HepG2 (cell line): Measurements from ENCODE around the gene ZC3H4. TPM values are rescaled to one million over a fixed set of nuclear protein-coding genes. Genes with fewer than 3 reads are reported as not detected.

Experiments used
- ATAC-seq: fragments of 200-7000 bp; cut with Tn5 transposase; 3 replicates; pipeline ENCODE4 v1.9.1; 2020; ENCODE audit warnings: mild to moderate bottlenecking, moderate library complexity
- BruUV-seq: library from RNA; stranded (reverse); fragments of 400-500 nt; replicated peaks from 2 replicates; lab custom pipeline; 2021; lab: Mats Ljungman, UMichigan
- CTCF ChIA-PET: fragments of 300-600 bp; formaldehyde crosslinking; extraction: SDS; loops from one replicate; lab custom pipeline; 2021; ENCODE audit warnings: low total read pairs, inconsistent platforms, low intra/inter-chr PET ratio; lab: Yijun Ruan, JAX
- POLR2A ChIA-PET: fragments of 350-600 bp; sonication (Branson Sonifier 250); formaldehyde crosslinking; loops from one replicate; lab custom pipeline; 2020; ENCODE audit warnings: antibody characterized with exemption, inconsistent platforms; lab: Yijun Ruan, JAX
- DNase-seq: peaks from one replicate; pipeline ENCODE4 v3.0.0-alpha.2; 2015; ENCODE audit warnings: low spot score
- FAIRE-seq: peaks from 3 replicates; lab custom pipeline; 2011; peaks lifted over from hg19 to GRCh38; lab: Jason Lieb, UNC
- H2AFZ ChIP-seq: one replicate; pipeline ENCODE4 v1.6.1; 2011; ENCODE audit warnings: low read length, inconsistent platforms
- H3K27ac ChIP-seq: fragments of 300-600 bp; 3 replicates; pipeline ENCODE4 v1.8.0; 2011; ENCODE audit warnings: mixed run types, mild to moderate bottlenecking, mixed read lengths, low read length, inconsistent platforms; ENCODE audit not compliant: insufficient read depth; ENCODE audit errors: extremely low read length
- H3K27me3 ChIP-seq, 2 experiments: fragments of 200-600 bp in 1 of 2; 2 replicates in 1 of 2; 3 replicates in 1 of 2; pipeline versions ENCODE4 v1.6.0 to v1.8.0; 2011; ENCODE audit warnings: low read length in 2 of 2, mild to moderate bottlenecking in 2 of 2, moderate library complexity in 2 of 2, inconsistent platforms in 1 of 2; ENCODE audit not compliant: insufficient read depth in 2 of 2, control insufficient read depth in 1 of 2
- H3K36me3 ChIP-seq, 2 experiments: fragments of 200-600 bp in 1 of 2; replicated peaks in 1 of 2; 2 replicates in 1 of 2; 3 replicates in 1 of 2; pipeline versions ENCODE4 v1.5.1 to v1.8.0; 2011; ENCODE audit warnings: low read length in 2 of 2, inconsistent platforms in 1 of 2; ENCODE audit not compliant: insufficient read depth in 2 of 2, control insufficient read depth in 1 of 2
- H3K4me1 ChIP-seq: 2 replicates; pipeline ENCODE4 v1.5.1; 2012; ENCODE audit warnings: low read length, inconsistent platforms; ENCODE audit not compliant: insufficient read depth
- H3K4me2 ChIP-seq: 2 replicates; pipeline ENCODE4 v1.6.0; 2011; ENCODE audit warnings: low read depth, low read length, inconsistent platforms
- H3K4me3 ChIP-seq, 3 experiments: fragments of 200-600 bp in 1 of 3; sonication (generic), shearing (Covaris generic) in 1 of 3; replicated peaks in 1 of 3; 2 replicates each; pipeline ENCODE4 v1.5.1; 2011 to 2016; ENCODE audit warnings: low read length in 3 of 3, inconsistent platforms in 2 of 3, low read depth in 2 of 3, mild to moderate bottlenecking in 2 of 3, control low read depth in 1 of 3, mixed read lengths in 1 of 3; ENCODE audit not compliant: insufficient read depth in 1 of 3
- H3K79me2 ChIP-seq: one replicate; pipeline ENCODE4 v1.6.1; 2011; ENCODE audit warnings: low read length, inconsistent platforms; ENCODE audit not compliant: insufficient read depth
- H3K9ac ChIP-seq: 2 replicates; pipeline ENCODE4 v1.6.0; 2011; ENCODE audit warnings: mild to moderate bottlenecking, low read depth, low read length, inconsistent platforms; ENCODE audit not compliant: insufficient read depth
- H3K9me3 ChIP-seq: 2 replicates; pipeline ENCODE4 v1.5.1; 2012; ENCODE audit warnings: mild to moderate bottlenecking, low read length
- H4K20me1 ChIP-seq: 2 replicates; pipeline ENCODE4 v1.6.0; 2011; ENCODE audit warnings: inconsistent platforms, mild to moderate bottlenecking, low read length, moderate library complexity; ENCODE audit not compliant: insufficient read depth
- ARNT2 ChIP-seq: sonication (generic); formaldehyde crosslinking; IDR thresholded peaks from 2 replicates; pipeline ENCODE4 v1.8.0; 2022; ENCODE audit warnings: mild to moderate bottlenecking, low read depth, missing genetic modification reagents, moderate library complexity
- CBX5 ChIP-seq: sonication (generic); formaldehyde crosslinking; IDR thresholded peaks from 2 replicates; pipeline ENCODE4 v1.4.0; 2020; ENCODE audit warnings: missing genetic modification reagents, borderline replicate concordance
- ELF4 ChIP-seq: sonication (generic); formaldehyde crosslinking; IDR thresholded peaks from 2 replicates; pipeline ENCODE4 v1.5.0; 2020; ENCODE audit warnings: missing genetic modification reagents, mild to moderate bottlenecking, moderate library complexity, borderline replicate concordance
- HNRNPL ChIP-seq: fragments of 200-400 bp; formaldehyde crosslinking; IDR thresholded peaks from 2 replicates; pipeline ENCODE4 v1.6.1; 2017; ENCODE audit warnings: mild to moderate bottlenecking, low read depth, low read length
- MXD4 ChIP-seq: IDR thresholded peaks from 2 replicates; pipeline ENCODE4 v1.6.1; 2016; ENCODE audit warnings: mild to moderate bottlenecking, missing biosample characterization, missing genetic modification reagents
- NCOA2 ChIP-seq: sonication (generic); formaldehyde crosslinking; IDR thresholded peaks from 2 replicates; pipeline ENCODE4 v1.8.0; 2022; ENCODE audit warnings: inconsistent platforms
- TFE3 ChIP-seq: IDR thresholded peaks from 2 replicates; pipeline ENCODE4 v1.6.1; 2016
- THAP9 ChIP-seq: sonication (generic); formaldehyde crosslinking; IDR thresholded peaks from 2 replicates; pipeline ENCODE4; 2020; ENCODE audit warnings: missing genetic modification reagents, mild to moderate bottlenecking, borderline replicate concordance
- ZFP62 ChIP-seq: sonication (generic); formaldehyde crosslinking; IDR thresholded peaks from 2 replicates; pipeline ENCODE4 v1.4.0; 2020; ENCODE audit warnings: missing genetic modification reagents
- ZFP91 ChIP-seq: sonication (generic); formaldehyde crosslinking; IDR thresholded peaks from 2 replicates; pipeline ENCODE4 v1.9.0; 2022; ENCODE audit warnings: missing genetic modification reagents, mild to moderate bottlenecking, borderline replicate concordance
- ZMYM4 ChIP-seq: sonication (generic); formaldehyde crosslinking; IDR thresholded peaks from 2 replicates; pipeline ENCODE4 v1.8.1; 2023; ENCODE audit warnings: mild to moderate bottlenecking, missing genetic modification reagents
- ZNF101 ChIP-seq: sonication (generic); formaldehyde crosslinking; IDR thresholded peaks from 2 replicates; pipeline ENCODE4 v1.4.0; 2020; ENCODE audit warnings: mild to moderate bottlenecking, low read depth, missing genetic modification reagents, borderline replicate concordance
- ZNF205 ChIP-seq: IDR thresholded peaks from 2 replicates; pipeline ENCODE4 v1.6.1; 2018; ENCODE audit warnings: missing biosample characterization, missing genetic modification reagents
- WGBS: methylation state at CpG from one replicate; pipeline ENCODE4 v1.1.6; 2017; ENCODE audit warnings: low lambda C conversion rate; 5-methylcytosine and 5-hydroxymethylcytosine counted together
- in situ Hi-C: cut with HindIII; loops from 2 replicates; pipeline ENCODE4 v1.10.0; 2017; ENCODE audit warnings: low pct_unique_long_range_greater_than_20kb; ENCODE audit not compliant: extremely low pct_ligation_motif_present
- intact Hi-C: fragments of 100-400 bp; cut with micrococcal nuclease; formaldehyde crosslinking; loops from one replicate; pipeline ENCODE4 v1.10.0; 2022; ENCODE audit not compliant: unreplicated experiment
- polyA plus RNA-seq, 8 experiments: library from polyadenylated mRNA; depleted of rRNA in 3 of 8; stranded (reverse) in 7 of 8; unstranded in 1 of 8; fragments of >200 nt; fragmentation: Illumina TruSeq in 4 of 8; extraction: Trizol in 4 of 8; gene quantifications; 2 replicates each; pipeline versions ENCODE4 v1.2.1 to v1.2.3, GENCODE V29; 2011 to 2016; ENCODE audit warnings: low read depth in 4 of 8, missing spikeins in 1 of 8, mixed read lengths in 1 of 8; ENCODE audit not compliant: insufficient read depth in 1 of 8
- total RNA-seq, 5 experiments: library from RNA; depleted of rRNA; stranded (reverse); fragments of >200 nt; fragmentation: Illumina TruSeq; extraction: Trizol; gene quantifications; 2 replicates each; pipeline ENCODE4 v1.2.3, GENCODE V29; 2016; ENCODE audit warnings: low read depth in 1 of 5

Gene ZC3H4
- total and polyA plus RNA-seq, 2 of the 13 experiments (the other 11 are each of a cell fraction or from before 2014, with no cell fraction given): 1.8 to 10.7 TPM

GRCh38 chr19:47107953-47108746, 5.4 kb downstream of the ZC3H4 start (continued):
- TF ChIP-seq ARNT2 (CRISPR knock-in tag): no peak
- TF ChIP-seq NCOA2 (CRISPR knock-in tag): 0 out of 2 replicates have a peak, but pooled peaks have one; percentile 14
- TF ChIP-seq, all 625 proteins: peak for 3

- Histone ChIP-seq H3K9me3 (no peaks in the 10 kb centered on the region), H3K36me3 (peaks cover 1 to 9% of the 10 kb centered on the region in 2 experiments; a peak in 4 of 5 replicates), H3K4me1 (peaks cover 78% of the 10 kb centered on the region), H2AFZ (no peak overlapping the region), H3K27me3 (no peaks in the 10 kb centered on the region; a peak in 1 of 5 replicates), H3K9ac (peak overlapping the region; percentile 100), H3K4me3 (peak overlapping the region in 2 of 3 experiments; percentile 5 to 18; a peak in 2 of 6 replicates), H3K27ac (peak overlapping the region; percentile 100), H4K20me1 (no peaks in the 10 kb centered on the region; the same call in 1 of the 2 replicates), H3K79me2 (peaks cover 79% of the 10 kb centered on the region), H3K4me2 (peak overlapping the region; percentile 97)
- ChIA-PET POLR2A (interaction anchor here (1.2 to 11.5 kb wide), 6 partner anchors 8 to 118 kb away, joined by 3 to 456 read pairs (median 4); partner anchors contain the start of gene SAE1), CTCF (interaction anchor here (0.7 to 1.1 kb wide), 2 partner anchors 11 to 28 kb away, joined by 3 to 4 read pairs; no protein-coding TSS in a partner anchor)
- peak; percentile 81 for ATAC-seq
- WGBS: 13% methylated on average over 9 of the region's 9 CpGs
- in situ Hi-C loops (no loop called here), intact Hi-C loops (loop anchor here (1.0 kb wide), 2 partner anchors 11 to 25 kb away; no protein-coding TSS in a partner anchor)
- DNase-seq: peak; percentile 93
- peak; percentile 90 for FAIRE-seq
- BruUV-seq: TSS peak; percentile 52
- TF ChIP-seq TFE3 (CRISPR knock-in tag) (peak; percentile 20; the same call in 1 of the 2 replicates), ZFP62 (CRISPR knock-in tag) (no peak), CBX5 (CRISPR knock-in tag) (no peak; the same call in 1 of the 2 replicates), ELF4 (CRISPR knock-in tag) (no peak), THAP9 (CRISPR knock-in tag) (no peak), ZMYM4 (CRISPR knock-in tag) (no peak), ZNF205 (CRISPR knock-in tag) (no peak), ZNF101 (CRISPR knock-in tag) (no peak), HNRNPL (0 out of 2 replicates have a peak, but pooled peaks have one; percentile 41), MXD4 (CRISPR knock-in tag) (peak; percentile 38; the same call in 1 of the 2 replicates), ZFP91 (CRISPR knock-in tag) (no peak)
Measured at GRCh38 chr19:47107202-47107952, 6.2 kb downstream of the ZC3H4 start.
